GM15510 (cell line): Measurements from ENCODE around the gene MACROD2.

Experiments
- POLR2A ChIP-seq: IDR thresholded peaks from 3 replicates; pipeline ENCODE4 v1.6.1; 2011; ENCODE audit warnings: borderline replicate concordance; ENCODE audit not compliant: insufficient read length; ENCODE audit errors: extremely low read depth

Gene MACROD2

GRCh38 chr20:14637441-14637840 is 642.1 kb downstream of the MACROD2 start:
- no peak for TF ChIP-seq POLR2A

GRCh38 chr20:14643146-14643545 is 647.8 kb downstream of the MACROD2 start:
- TF ChIP-seq POLR2A = no peak

- no peak for TF ChIP-seq POLR2A
Observed at GRCh38 chr20:14643556-14643955, 648.2 kb downstream of the MACROD2 start.

- no peak for TF ChIP-seq POLR2A
Observed at GRCh38 chr20:14644306-14645097, 649.2 kb downstream of the MACROD2 start.

GRCh38 chr20:14647016-14647415 is 651.7 kb downstream of the MACROD2 start:
- no peak for TF ChIP-seq POLR2A

GRCh38 chr20:14649662-14650061 is 654.3 kb downstream of the MACROD2 start:
- TF ChIP-seq POLR2A = no peak

GRCh38 chr20:14657266-14658005 is 662.1 kb downstream of the MACROD2 start:
- no peak for TF ChIP-seq POLR2A

GRCh38 chr20:14664101-14664500 is 668.8 kb downstream of the MACROD2 start:
- TF ChIP-seq POLR2A = no peak

GRCh38 chr20:14666696-14667095 is 671.4 kb downstream of the MACROD2 start:
- TF ChIP-seq POLR2A = no peak

GRCh38 chr20:14667226-14667625 is 671.9 kb downstream of the MACROD2 start:
- no peak for TF ChIP-seq POLR2A

GRCh38 chr20:14672066-14672465 is 676.8 kb downstream of the MACROD2 start:
- TF ChIP-seq POLR2A = no peak

GRCh38 chr20:14673164-14673563 is 677.8 kb downstream of the MACROD2 start:
- no peak for TF ChIP-seq POLR2A

GRCh38 chr20:14677455-14677854 is 682.1 kb downstream of the MACROD2 start:
- TF ChIP-seq POLR2A = no peak

GRCh38 chr20:14685183-14685582 is 689.9 kb downstream of the MACROD2 start:
- TF ChIP-seq POLR2A = no peak

- no peak for TF ChIP-seq POLR2A
Observed at GRCh38 chr20:14687313-14687712, 692.0 kb downstream of the MACROD2 start.

GRCh38 chr20:14688005-14688404 is 692.7 kb downstream of the MACROD2 start:
- TF ChIP-seq POLR2A = no peak
